ENCODE results near the gene CGAS. TPM values are rescaled to one million over a fixed set of nuclear protein-coding genes. Genes with fewer than 3 reads are reported as not detected.

Gene CGAS
- total and polyA plus RNA-seq, 2 of the 4 experiments (the other 2 are of a cell fraction): 1.5 to 1.6 TPM

- POLR2A ChIA-PET (ENCODE audit: unreplicated experiment): no interaction called here
- H3K27me3 ChIP-seq (ENCODE audit: control insufficient read depth, insufficient read depth, low read length): no peaks in the 10 kb centered on the region
- no peak overlapping the region for H2BK120ac ChIP-seq (ENCODE audit: low read depth, low read length)
- no peak overlapping the region for H3K4me2 ChIP-seq (ENCODE audit: low read depth, low read length)
- no peak overlapping the region for H2AK9ac ChIP-seq (replicated peaks; ENCODE audit: low read depth, low read length, poor library complexity)
- H2AFZ ChIP-seq (replicated peaks; ENCODE audit: low read length, poor library complexity): no peak overlapping the region
- intact Hi-C loops (cut with micrococcal nuclease): no loop called here
- H2AK5ac ChIP-seq (ENCODE audit: low read depth, low read length): no peak overlapping the region
- H3K79me1 ChIP-seq (ENCODE audit: low read depth in 1 of 2, low read length in 2 of 2): no peaks in the 10 kb centered on the region; a peak in 2 of 4 replicates
- no peaks in the 10 kb centered on the region for H3K4me1 ChIP-seq (ENCODE audit: control insufficient read depth, insufficient read depth, low read length)
- no peak overlapping the region for H3K4ac ChIP-seq (ENCODE audit: low read depth, low read length)
- no peaks in the 10 kb centered on the region for H3K9me1 ChIP-seq (ENCODE audit: insufficient read depth, low read length)
- BruUV-seq (replicated peaks): no TSS peak
- H4K20me1 ChIP-seq (ENCODE audit: insufficient read depth, low read length): no peaks in the 10 kb centered on the region
- H4K91ac ChIP-seq (ENCODE audit: insufficient read depth, low read depth, low read length): no peak overlapping the region
- H3K23ac ChIP-seq (ENCODE audit: low read depth, low read length): no peak overlapping the region
- no CpG with 5 or more reads among the region's 4 CpGs for WGBS, 2 experiments (ENCODE audit: extremely low coverage in 2 of 2, insufficient read length in 1 of 2)
- no peak overlapping the region for H3K14ac ChIP-seq (replicated peaks; ENCODE audit: low read depth, low read length)
- H3K56ac ChIP-seq (ENCODE audit: extremely low read depth, insufficient read depth, low read length): no peak overlapping the region
- in situ Hi-C loops (cut with MboI; ENCODE audit: low sequenced_read_pairs): no loop called here
- no peak overlapping the region for H3K27ac ChIP-seq (ENCODE audit: insufficient read depth, low read length)
- H3K9me3 ChIP-seq (ENCODE audit: control insufficient read depth, insufficient read depth, low read length): no peaks in the 10 kb centered on the region
- H3K4me3 ChIP-seq (ENCODE audit: insufficient read depth, low read depth, low read length): no peak overlapping the region
- H4K8ac ChIP-seq (ENCODE audit: low read depth in 2 of 2, low read length in 2 of 2): no peak overlapping the region
- no peak overlapping the region for H2BK15ac ChIP-seq (ENCODE audit: low read depth, low read length)
- CTCF ChIA-PET: no interaction called here
- dilution Hi-C loops (cut with HindIII; ENCODE audit: low sequenced_read_pairs, unreplicated experiment): no loop called here
- DNase-seq (no peak), ATAC-seq (ENCODE audit: low read depth) (no peak)
- TF ChIP-seq BHLHE40 (IDR thresholded peaks at IDR 0.05; ENCODE audit: low read depth, low read length) (no peak), CHD1 (IDR thresholded peaks at IDR 0.05; ENCODE audit: low read depth, low read length) (no peak), USF2 (IDR thresholded peaks at IDR 0.05; ENCODE audit: low read depth, low read length) (no peak), RCOR1 (IDR thresholded peaks at IDR 0.05; ENCODE audit: insufficient replicate concordance, low read length) (no peak), MAFK (IDR thresholded peaks at IDR 0.05; ENCODE audit: low read depth, low read length) (no peak), ELK1 (IDR thresholded peaks at IDR 0.05; ENCODE audit: borderline replicate concordance, low read depth, low read length) (no peak), RFX5 (IDR thresholded peaks at IDR 0.05; ENCODE audit: low read depth, low read length) (no peak), CTCF (conservative IDR thresholded peaks at IDR 0.05; ENCODE audit: low read depth, low read length) (no peak), MAZ (IDR thresholded peaks at IDR 0.05; ENCODE audit: borderline replicate concordance, low read depth, low read length) (no peak), MXI1 (IDR thresholded peaks at IDR 0.05; ENCODE audit: borderline replicate concordance, low read depth, low read length) (no peak), CEBPB (IDR thresholded peaks at IDR 0.05; ENCODE audit: low read depth, low read length) (no peak), RAD21 (IDR thresholded peaks at IDR 0.05; ENCODE audit: low read length) (no peak)
- peaks cover 49% of the 10 kb centered on the region for H3K36me3 ChIP-seq (ENCODE audit: control insufficient read depth, insufficient read depth, low read length)
- no peak overlapping the region for H3K18ac ChIP-seq (ENCODE audit: low read depth, low read length)
- H3K9ac ChIP-seq (ENCODE audit: low read depth, low read length): no peak overlapping the region
- no peak overlapping the region for H2BK5ac ChIP-seq (ENCODE audit: low read depth, low read length, poor library complexity, severe bottlenecking)
- no peak overlapping the region for H2BK20ac ChIP-seq (ENCODE audit: low read depth, low read length)
- no peak overlapping the region for H4K5ac ChIP-seq (ENCODE audit: low read depth, low read length)
Measured at GRCh38 chr6:73477407-73477806, 25.3 kb upstream of the CGAS start.

All from IMR-90 (cell line).